Stromal cell of bone marrow (primary cell): ENCODE measurements around the gene ENO3.

ENCODE experiments used
- DNase-seq: peaks from one replicate; pipeline ENCODE4 v3.0.0-alpha.2; 2012; ENCODE audit warnings: low read depth

The ENO3 gene

GRCh38 chr17:4937553-4937952 is 13.4 kb upstream of the ENO3 start:
- DNase-seq, result no peak

GRCh38 chr17:4938069-4938491 is 12.8 kb upstream of the ENO3 start:
- DNase-seq, result no peak

- no peak for DNase-seq
Observed at GRCh38 chr17:4938688-4939545, 12.0 kb upstream of the ENO3 start.

GRCh38 chr17:4939546-4939795 is 11.4 kb upstream of the ENO3 start:
- DNase-seq, result no peak

- DNase-seq, result peak; percentile 99
Observed at GRCh38 chr17:4939796-4940554, 10.9 kb upstream of the ENO3 start, which contains the start of the genes RNF167 and SLC25A11. Gene RNF167 (plus strand): TSS chr17:4940268. CDS start chr17:4940910, 642 bp downstream. Gene SLC25A11 (minus strand): TSS chr17:4940046. CDS start chr17:4939910, 136 bp downstream.

- no peak for DNase-seq
Observed at GRCh38 chr17:4940555-4941318, 10.2 kb upstream of the ENO3 start.

GRCh38 chr17:4941319-4941610 is 9.7 kb upstream of the ENO3 start:
- no peak for DNase-seq

GRCh38 chr17:4942760-4943508 is 8.0 kb upstream of the ENO3 start:
- no peak for DNase-seq

GRCh38 chr17:4944163-4944553 is 6.8 kb upstream of the ENO3 start:
- no peak for DNase-seq

GRCh38 chr17:4944554-4945175 is 6.3 kb upstream of the ENO3 start:
- DNase-seq, result no peak

- peak; percentile 86 for DNase-seq
Observed at GRCh38 chr17:4945176-4945943, 5.6 kb upstream of the ENO3 start.

- DNase-seq, result no peak
Observed at GRCh38 chr17:4945944-4946280, 5.0 kb upstream of the ENO3 start.

GRCh38 chr17:4946312-4946976 is 4.5 kb upstream of the ENO3 start:
- DNase-seq, result no peak

- no peak for DNase-seq
Observed at GRCh38 chr17:4947010-4947410, 3.9 kb upstream of the ENO3 start.

GRCh38 chr17:4947411-4948165 is 3.3 kb upstream of the ENO3 start:
- no peak for DNase-seq

GRCh38 chr17:4948166-4948930 is 2.6 kb upstream of the ENO3 start, which contains the start of gene PFN1:
Gene PFN1 (minus strand): TSS chr17:4948530. CDS start chr17:4948394, 136 bp downstream.
- DNase-seq, result peak; percentile 91

GRCh38 chr17:4948931-4949320 is 2.0 kb upstream of the ENO3 start:
- peak; percentile 86 for DNase-seq

GRCh38 chr17:4949321-4950074 is 1.4 kb upstream of the ENO3 start:
- no peak for DNase-seq
